ENCODE data around the gene CRELD2.

The CRELD2 gene, protein sequence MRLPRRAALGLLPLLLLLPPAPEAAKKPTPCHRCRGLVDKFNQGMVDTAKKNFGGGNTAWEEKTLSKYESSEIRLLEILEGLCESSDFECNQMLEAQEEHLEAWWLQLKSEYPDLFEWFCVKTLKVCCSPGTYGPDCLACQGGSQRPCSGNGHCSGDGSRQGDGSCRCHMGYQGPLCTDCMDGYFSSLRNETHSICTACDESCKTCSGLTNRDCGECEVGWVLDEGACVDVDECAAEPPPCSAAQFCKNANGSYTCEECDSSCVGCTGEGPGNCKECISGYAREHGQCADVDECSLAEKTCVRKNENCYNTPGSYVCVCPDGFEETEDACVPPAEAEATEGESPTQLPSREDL

DNA sequence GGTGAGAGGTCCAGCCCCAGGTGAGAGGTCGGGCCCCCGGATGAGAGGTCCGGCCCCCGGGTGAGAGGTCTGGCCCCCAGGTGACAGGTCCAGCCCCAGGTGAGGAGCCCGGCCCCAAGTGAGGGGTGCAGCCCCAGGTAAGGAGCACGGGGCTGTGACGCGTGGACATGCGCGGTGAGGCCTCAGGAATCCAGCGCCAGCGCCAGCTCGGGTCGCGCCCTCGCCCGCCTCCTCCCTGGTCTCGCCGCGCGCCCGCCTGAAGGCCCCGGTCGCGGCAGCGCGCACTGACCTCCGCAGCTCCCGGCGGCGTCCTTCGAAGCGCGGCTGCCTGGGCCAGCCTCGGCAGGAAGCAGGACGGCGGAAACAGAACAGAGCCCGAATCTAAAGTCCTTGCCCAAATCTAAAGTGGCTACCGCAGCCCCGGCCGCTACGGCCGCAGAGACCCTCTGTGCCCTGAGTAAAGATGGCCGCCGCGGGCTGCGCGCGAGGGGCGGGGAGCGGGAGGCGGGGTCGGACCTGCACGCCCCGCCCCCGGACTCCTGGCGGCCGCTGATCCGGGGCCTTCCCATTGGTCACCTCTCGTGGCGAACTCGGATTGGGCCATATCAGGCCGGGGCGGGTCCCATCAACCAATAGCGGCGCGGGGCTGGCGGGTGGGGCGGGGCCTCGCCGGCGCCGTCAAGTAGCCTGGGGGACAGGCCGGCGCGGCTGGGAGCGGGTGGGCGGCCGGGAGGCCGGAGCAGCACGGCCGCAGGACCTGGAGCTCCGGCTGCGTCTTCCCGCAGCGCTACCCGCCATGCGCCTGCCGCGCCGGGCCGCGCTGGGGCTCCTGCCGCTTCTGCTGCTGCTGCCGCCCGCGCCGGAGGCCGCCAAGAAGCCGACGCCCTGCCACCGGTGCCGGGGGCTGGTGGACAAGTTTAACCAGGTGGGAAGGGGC lies at the start of gene CRELD2, which contains the start of gene ALG12:
TSS of gene CRELD2 (plus strand) at position 661 of the 937 bp plus-strand sequence. CDS start at position 797, 136 bp downstream.
TSS of gene ALG12 (minus strand) at position 465 of the 937 bp plus-strand sequence. CDS start 4,673 bp downstream, outside the sequence.
- peak; percentile 88 for DNase-seq

DNA sequence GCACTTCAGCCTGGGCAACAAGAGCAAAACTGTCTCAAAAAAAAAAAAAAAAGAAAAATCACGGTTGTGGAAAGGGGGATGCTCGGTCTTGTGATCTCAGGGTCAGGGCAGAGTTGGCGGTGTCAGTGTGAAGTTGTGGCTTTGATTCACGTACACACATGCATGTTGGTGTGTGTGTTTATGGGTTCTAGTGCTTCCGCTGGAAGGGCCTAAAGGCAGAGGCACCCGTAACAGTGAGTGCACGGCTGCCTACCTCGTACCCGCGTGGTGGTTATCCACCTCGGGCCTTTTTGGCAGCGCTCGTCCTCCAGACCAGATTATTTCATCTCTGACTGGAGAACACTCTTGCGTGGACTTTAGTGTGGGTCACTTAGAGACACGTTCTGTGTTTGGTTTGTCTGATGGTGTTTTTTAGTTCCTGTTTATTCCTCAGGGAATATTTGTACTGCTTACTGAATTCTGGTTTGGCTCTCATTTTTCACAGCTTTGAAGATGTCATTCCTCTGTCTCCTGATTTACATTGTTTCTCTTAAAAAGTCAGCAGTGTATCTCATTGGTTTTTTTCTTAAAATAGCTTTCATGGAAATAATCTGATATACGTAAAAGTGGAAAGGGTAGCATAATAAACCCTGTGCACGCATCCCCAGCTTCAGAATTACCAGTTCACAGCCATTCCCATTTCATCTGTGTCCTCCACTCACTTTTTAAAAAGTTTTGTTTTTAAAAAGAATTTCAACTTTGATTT lies 49.2 kb upstream of the CRELD2 start:
- DNase-seq = no peak

DNA sequence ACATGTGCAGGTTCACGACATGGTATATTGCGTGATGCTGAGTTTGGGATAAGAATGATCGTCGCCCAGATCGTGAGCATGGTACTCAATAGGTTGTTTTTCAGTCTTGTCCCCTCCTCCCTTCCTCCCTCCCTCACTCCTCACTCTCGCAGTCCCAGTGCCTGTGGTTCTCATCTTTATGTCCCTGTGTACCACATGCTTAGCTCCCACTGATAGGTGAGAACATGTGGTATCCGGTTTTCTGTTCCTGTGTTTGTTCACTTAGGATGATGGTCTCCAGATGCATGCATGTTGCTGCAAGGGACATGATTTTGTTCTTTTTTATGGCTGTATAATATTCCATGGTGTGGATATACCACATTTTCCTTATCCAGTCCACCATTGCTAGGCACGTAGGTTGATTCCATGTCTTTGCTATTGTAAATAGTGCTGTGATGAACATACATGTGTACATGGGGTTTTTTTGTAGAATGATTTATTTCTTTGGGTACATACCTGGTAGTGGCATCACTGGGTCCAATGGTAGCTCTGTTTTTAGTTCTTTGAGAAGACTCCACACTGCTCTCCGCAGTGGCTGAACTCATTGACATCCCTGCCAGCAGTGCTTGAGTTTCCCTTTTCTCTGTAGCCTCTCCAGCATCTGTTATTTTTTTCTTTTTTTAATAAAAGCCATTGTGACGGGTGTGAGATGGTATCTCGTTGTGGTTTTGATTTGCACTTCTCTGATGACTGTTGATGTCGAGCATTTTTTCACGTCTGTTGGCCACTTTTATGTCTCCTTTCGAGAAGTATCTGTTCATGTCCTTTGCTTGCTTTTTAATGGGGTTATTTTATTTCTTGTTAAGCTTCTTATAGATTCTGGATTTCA lies 48.4 kb upstream of the CRELD2 start:
- no peak for DNase-seq

DNA sequence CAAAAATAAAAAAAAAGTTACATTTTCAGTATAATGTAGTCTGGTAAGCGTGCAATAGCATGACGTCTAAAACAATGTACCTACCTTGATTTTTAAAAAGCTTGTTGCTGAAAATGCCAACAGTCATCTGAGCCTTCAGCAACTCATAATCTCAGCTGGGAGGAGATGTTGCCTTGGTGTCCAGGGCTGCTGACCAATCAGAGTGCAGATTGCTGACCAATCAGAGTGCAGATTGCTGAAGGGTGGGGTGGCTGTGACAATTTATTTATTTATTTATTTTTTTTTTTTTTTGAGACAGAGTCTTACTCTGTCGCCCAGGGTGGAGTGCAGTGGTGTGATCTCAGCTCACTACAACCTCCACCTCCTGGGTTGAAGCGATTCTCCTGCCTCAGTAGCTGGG lies 47.0 kb upstream of the CRELD2 start:
- DNase-seq = no peak

DNA sequence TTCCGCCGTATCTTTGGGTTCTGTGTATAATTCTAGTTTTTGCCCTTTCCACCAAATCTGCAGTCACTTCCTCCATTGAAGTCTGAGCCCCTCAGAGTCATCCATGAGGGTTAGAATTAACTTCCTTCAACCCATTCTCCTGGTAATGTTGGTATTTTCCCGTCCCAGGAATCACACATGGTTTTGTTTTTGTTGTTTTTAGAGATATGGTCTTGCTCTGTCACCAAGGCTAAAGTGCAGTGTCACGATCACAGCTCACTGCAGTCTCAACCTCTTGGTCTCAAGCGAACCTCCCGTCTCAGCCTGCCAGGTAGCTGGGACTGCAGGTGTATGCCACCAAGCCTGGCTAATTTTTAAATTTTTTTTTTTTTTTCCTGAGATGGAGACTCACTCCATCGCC lies 46.1 kb upstream of the CRELD2 start:
- no peak for DNase-seq

DNA sequence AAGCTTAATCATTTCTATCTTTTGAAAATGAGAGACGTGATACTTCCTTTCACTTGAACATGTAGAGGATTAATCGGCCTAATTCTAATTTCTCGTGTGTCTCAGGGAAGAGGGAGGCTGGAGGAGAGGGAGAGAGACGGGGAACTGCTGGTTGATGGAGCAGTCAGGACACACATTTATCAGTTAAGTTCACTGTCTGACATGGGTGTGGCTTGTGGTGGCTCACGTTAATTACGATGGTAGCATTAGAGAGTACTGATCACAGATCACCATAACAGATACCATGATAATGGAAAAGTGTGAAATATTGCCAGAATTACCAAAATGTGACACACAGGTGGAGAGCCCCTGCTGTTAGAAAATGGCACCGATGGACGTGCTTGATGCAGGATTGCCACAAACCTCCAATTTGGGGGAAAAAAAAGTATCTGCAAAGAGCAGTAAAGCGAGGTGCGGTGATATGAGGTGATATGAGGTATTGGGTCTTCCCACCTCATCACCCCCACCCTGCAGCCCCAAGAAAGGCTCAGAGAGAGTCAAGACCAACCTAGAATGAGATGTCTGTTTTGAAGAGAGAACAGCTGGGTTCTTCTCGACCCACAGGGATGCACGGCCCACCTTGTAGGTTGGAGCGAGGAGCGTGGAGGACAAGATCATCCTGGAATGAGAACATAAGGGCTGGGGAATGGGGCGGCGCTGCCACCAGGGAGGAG lies 45.0 kb upstream of the CRELD2 start:
- no peak for DNase-seq

DNA sequence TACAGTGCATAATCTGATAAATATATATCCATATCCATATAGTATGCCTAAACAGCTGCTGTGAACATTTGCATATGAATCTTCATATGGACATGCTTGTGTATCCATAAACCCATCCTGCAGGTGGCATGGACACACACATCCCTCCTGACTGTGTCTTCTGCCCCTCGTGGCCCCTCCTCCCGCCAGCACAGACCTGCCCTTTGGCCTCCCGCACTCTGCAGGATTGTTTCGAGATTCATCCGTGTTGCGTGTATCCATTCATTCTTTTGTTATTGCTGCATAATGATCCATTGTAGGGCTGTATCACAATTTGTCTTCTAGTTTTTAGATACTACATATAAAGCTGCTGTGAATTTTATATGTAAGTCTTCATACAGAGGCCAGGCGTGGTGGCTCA lies 40.8 kb upstream of the CRELD2 start:
- no peak for DNase-seq

DNA sequence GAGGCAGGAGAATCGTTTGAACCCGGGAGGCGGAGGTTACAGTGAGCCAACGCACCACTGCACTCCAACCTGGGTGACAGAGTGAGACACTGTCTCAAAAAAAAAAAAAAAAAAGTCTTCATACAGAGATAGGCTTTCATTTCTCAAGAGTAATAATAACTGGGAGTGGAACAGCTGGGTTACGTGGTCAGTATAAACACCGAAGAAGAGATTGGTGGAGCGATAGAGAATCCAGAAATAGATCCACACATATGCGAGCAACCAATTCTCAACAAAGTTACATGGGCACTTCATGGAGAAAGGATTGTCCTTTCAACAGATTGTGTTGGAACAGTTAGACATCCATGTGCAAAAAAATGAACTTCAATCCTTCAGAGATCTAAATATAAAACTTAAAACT lies 40.2 kb upstream of the CRELD2 start:
- no peak for DNase-seq

DNA sequence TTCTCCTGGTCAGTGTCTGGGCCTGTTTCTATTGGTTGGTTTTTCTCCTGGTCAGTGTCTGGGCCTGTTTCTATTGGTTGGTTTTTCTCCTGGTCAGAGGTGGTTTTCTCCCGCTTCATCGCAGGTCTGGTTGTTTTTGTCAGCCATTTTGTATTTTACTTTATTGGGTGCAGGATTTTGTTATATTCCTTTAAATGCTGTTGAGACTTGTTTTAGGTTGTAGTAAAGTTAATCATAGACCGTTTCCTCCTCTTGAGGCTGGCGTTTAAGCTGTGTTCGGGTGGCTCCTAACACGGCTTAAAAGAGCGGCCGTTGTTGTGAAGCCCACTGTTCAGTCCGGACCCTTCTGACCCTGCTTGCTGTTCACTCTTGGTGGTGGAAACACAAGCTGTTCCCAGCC lies 38.6 kb upstream of the CRELD2 start:
- DNase-seq = no peak

DNA sequence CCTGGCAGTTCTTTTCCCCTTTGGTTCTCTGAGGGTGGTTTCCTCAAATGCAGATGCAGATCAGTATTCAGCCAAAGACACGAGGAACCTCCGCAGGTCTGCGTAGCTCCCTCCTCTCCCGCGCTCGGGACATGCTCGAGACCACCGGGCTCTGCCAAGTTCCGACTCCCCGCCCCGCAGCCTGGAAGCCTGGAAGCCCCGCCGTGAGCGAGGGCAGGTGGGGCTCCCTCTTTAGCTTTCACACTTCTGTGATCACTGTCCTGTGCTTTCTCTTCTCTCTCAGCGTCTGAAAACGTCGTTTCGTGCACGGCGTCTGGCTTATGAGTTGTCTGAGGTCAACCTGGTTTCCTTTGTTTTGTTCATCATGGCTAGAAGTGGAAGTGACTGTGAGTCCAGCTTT lies 38.2 kb upstream of the CRELD2 start:
- no peak for DNase-seq

DNA sequence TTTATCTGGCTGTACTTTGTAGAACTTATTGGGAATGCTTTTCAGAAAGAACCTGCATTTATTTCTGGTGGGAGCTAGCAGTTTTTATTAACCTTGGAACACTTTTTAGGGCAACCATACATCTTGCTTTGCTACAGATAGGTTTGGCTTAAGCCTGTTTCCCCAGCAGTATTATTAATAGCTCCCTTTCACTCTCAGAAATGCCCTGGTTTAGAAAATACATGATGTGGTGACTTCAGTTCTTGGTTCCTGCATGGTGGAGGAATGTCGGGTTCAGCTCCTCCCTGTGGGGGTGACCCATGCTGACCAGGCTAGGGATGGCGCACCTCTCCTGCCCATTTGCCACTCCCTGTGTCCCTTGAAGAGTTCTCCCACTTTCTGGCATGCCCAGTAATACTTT lies 36.6 kb upstream of the CRELD2 start:
- DNase-seq = no peak

DNA sequence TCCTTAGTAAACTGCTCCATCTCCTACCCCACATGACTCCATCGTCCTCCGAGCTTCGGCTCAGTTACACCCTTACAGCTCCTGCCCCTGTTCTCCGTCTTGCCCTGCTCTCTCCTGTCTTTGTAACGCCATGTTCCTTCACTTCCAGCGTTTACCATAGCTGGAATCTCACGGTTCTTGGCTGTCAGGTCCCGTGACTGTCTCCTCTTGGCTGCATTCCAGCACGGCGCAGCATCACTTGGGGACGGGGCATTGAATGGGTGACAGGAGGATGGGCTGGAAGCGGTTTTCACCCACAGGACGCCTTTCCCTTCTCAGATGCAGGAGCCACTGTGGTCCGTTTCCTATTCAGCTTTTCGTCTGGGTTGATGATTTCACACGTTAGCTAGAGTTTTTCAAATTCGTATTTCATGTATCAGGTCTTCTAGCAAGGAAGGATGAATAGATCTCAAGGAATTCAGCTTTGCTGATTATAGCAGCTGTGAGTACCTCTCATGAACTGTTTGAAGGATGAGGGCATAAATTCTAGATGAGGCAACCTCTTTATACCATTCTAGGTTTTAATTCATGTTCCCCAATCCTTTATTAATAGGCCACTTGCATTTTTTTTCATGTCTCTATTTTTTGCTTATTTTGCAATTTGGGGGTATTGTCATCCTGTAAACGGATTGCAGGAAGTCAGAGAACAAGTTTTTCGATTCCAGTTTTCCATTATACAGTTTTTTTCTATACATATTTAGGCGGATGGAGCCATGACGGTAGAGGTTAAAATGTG lies 35.7 kb upstream of the CRELD2 start:
- no peak for DNase-seq

DNA sequence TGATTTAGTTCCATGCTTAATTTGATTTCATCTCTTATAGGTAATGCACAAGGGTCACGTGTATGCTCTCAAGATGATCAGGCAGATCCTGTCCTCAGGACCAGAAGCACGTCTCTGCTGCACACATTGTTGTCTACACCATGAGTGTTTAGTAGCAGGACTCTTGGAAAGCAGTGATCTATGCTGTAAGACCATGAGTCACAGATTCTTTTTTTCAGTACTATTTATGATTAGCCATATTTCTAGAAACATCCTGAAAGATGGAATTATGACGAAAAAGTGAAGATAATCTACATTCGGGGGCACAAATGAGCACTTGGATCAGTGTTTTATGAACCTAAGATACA lies 35.2 kb upstream of the CRELD2 start:
- DNase-seq = no peak

DNA sequence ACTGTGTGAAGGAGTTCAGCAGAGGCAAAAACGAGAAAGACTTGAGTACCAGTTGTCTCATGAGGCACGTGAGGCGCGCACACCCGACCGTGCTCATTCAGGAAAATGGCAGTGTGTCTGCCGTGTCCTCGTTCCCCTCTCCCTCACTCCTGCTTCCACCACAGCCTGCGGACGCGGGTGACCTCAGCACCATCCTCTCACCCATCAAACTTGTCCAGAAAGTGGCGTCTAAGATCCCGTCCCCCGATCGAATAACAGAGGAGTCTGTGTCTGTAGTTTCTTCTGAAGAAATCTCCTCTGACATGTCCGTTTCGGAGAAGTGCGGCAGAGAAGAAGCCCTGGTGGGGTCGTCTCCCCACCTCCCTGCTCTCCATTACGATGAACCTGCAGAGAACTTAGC lies 34.4 kb upstream of the CRELD2 start:
- no peak for DNase-seq

DNA sequence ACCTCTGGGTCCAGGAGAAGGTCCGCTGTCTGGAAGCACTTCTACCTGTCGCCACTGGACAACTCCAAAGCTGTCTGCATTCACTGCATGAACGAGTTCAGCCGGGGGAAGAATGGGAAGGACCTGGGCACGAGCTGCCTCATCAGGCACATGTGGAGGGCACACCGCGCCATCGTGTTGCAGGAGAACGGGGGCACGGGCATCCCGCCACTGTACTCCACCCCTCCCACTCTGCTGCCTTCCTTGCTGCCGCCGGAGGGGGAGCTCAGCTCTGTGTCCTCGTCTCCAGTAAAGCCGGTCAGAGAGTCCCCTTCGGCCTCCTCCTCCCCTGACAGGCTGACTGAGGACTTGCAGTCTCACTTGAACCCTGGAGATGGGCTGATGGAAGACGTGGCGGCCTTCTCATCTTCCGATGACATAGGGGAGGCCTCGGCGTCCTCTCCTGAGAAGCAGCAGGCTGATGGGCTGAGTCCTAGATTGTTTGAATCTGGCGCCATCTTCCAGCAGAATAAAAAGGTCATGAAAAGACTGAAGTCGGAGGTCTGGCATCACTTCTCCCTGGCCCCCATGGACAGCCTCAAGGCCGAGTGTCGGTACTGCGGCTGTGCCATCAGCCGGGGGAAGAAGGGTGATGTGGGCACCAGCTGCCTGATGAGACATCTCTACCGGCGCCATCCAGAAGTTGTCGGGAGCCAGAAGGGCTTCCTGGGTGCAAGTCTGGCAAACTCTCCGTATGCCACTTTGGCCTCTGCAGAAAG lies 33.8 kb upstream of the CRELD2 start:
- no peak for DNase-seq

DNA sequence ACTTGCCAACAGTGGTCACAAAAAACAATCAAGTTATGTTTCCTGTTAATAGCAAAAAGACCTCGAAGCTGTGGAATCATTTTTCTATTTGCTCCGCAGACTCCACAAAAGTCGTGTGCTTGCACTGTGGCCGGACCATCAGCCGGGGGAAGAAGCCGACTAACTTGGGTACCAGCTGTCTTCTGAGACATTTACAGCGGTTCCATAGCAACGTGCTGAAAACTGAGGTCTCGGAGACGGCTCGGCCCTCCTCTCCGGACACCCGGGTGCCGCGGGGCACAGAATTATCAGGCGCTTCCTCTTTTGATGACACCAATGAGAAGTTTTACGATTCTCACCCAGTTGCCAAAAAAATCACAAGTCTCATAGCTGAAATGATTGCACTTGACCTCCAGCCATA lies 33.2 kb upstream of the CRELD2 start:
- no peak for DNase-seq

DNA sequence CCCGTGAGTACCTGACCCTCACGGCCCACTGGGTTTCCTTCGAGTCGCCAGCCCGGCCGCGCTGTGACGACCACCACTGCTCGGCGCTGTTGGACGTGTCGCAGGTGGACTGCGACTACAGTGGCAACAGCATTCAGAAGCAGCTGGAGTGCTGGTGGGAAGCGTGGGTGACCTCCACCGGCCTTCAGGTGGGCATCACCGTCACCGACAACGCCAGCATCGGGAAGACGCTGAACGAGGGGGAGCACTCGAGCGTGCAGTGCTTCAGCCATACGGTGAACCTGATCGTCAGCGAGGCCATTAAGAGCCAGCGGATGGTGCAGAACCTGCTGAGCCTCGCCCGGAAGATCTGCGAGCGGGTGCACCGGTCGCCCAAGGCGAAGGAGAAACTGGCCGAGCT lies 32.6 kb upstream of the CRELD2 start:
- DNase-seq = no peak

DNA sequence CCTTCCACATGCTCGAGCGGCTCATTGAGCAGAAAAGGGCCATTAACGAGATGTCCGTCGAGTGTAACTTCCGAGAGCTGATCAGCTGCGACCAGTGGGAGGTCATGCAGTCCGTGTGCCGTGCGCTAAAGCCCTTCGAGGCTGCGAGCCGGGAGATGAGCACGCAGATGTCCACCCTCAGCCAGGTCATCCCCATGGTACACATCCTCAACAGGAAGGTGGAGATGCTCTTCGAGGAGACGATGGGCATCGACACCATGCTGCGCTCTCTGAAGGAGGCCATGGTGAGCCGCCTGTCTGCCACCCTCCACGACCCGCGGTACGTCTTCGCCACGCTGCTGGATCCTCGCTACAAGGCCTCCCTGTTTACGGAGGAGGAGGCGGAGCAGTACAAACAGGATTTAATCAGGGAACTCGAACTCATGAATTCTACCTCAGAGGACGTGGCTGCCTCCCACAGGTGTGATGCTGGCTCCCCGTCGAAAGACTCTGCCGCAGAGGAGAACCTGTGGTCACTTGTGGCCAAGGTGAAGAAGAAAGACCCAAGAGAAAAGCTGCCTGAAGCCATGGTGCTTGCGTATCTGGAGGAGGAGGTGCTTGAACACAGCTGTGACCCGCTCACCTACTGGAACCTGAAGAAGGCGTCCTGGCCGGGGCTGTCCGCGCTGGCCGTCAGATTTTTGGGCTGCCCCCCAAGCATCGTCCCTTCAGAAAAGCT lies 31.9 kb upstream of the CRELD2 start:
- no peak for DNase-seq

DNA sequence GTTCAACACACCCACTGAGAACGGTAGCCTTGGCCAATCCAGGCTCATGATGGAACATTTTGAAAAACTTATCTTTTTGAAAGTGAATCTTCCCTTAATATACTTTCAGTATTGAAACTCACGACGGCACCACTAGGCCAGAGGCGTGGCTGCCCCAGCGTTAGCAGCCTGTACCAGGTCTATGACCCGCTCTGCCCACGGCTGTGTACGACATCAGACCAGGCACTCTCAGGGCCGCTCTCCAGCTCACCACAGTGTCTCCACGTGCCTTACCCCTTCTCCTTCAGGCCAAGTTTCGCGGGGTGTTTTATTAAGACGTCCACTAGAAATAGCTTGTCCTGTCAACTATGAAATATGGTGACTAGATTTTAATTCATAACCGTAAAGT lies 31.4 kb upstream of the CRELD2 start:
- no peak for DNase-seq

Data from NCI-H2107 (cell line).